Smooth muscle cell (in vitro differentiated cells): ENCODE measurements around the gene NAXD. TPM values are rescaled to one million over a fixed set of nuclear protein-coding genes. Genes with fewer than 3 reads are reported as not detected.

ENCODE experiments used
- DNase-seq: peaks from one replicate; lab custom pipeline; 2025; ENCODE audit not compliant: unreplicated experiment; lab: John Stamatoyannopoulos, UW
- H2AFZ ChIP-seq: fragments of 200-600 bp; sonication (generic); 2 replicates; pipeline ENCODE4 v1.6.0; 2016; ENCODE audit warnings: antibody characterized with exemption, low read depth, mild to moderate bottlenecking
- H3F3A ChIP-seq: fragments of 200-600 bp; sonication (generic); 2 replicates; pipeline ENCODE4 v1.6.0; 2017; ENCODE audit warnings: antibody characterized with exemption, low read depth
- H3K27ac ChIP-seq: fragments of 200-600 bp; sonication (generic); 2 replicates; pipeline ENCODE4 v1.5.1; 2016; ENCODE audit warnings: low read depth, mild to moderate bottlenecking
- H3K27me3 ChIP-seq: fragments of 200-600 bp; sonication (generic); 2 replicates; pipeline ENCODE4 v1.6.1; 2016; ENCODE audit warnings: low read depth, mild to moderate bottlenecking
- H3K36me3 ChIP-seq: fragments of 200-600 bp; sonication (generic); 2 replicates; pipeline ENCODE4 v1.5.1; 2016; ENCODE audit warnings: low read depth
- H3K4me1 ChIP-seq: fragments of 200-600 bp; sonication (generic); 2 replicates; pipeline ENCODE4 v1.5.1; 2016; ENCODE audit warnings: low read depth
- H3K4me2 ChIP-seq: fragments of 200-600 bp; sonication (generic); 2 replicates; pipeline ENCODE4 v1.6.0; 2016; ENCODE audit warnings: mild to moderate bottlenecking
- H3K4me3 ChIP-seq: fragments of 200-600 bp; sonication (generic); 2 replicates; pipeline ENCODE4 v1.5.1; 2016; ENCODE audit warnings: mild to moderate bottlenecking
- H3K79me2 ChIP-seq: fragments of 200-600 bp; sonication (generic); 2 replicates; pipeline ENCODE4 v1.6.0; 2016; ENCODE audit warnings: low read depth, mild to moderate bottlenecking
- H3K9ac ChIP-seq: fragments of 200-600 bp; sonication (generic); 2 replicates; pipeline ENCODE4 v1.6.0; 2016; ENCODE audit warnings: low read depth
- H3K9me3 ChIP-seq: fragments of 200-600 bp; sonication (generic); replicated peaks from 2 replicates; pipeline ENCODE4 v1.5.1; 2016; ENCODE audit warnings: low read depth
- H4K20me1 ChIP-seq: fragments of 200-600 bp; sonication (generic); 2 replicates; pipeline ENCODE4 v1.6.0; 2016; ENCODE audit warnings: low read depth
- WGBS: methylation state at CpG from one replicate; pipeline ENCODE4 v1.1.7; 2016; ENCODE audit warnings: low lambda C conversion rate; 5-methylcytosine and 5-hydroxymethylcytosine counted together
- polyA plus RNA-seq: library from polyadenylated mRNA; unstranded; fragments of >200 nt; fragmentation: Nextera tagmentation; extraction: Ambion mirVana; gene quantifications from 2 replicates; pipeline ENCODE4 v1.2.1, GENCODE V29; 2016
- total RNA-seq: library from RNA; depleted of rRNA; stranded (reverse); fragments of >200 nt; gene quantifications from 2 replicates; pipeline ENCODE4 v1.2.3, GENCODE V29; 2014
- TF ChIP-seq, protein P1 (sequence below): fragments of 200-600 bp; sonication (generic); IDR thresholded peaks from 2 replicates; pipeline ENCODE4 v1.5.1; 2017; ENCODE audit warnings: borderline replicate concordance, mild to moderate bottlenecking, antibody characterized with exemption; ENCODE audit not compliant: insufficient read depth, poor library complexity, severe bottlenecking

The NAXD gene
- total and polyA plus RNA-seq, 2 experiments from 2014 or later = 16.9 to 30.9 TPM

DNA sequence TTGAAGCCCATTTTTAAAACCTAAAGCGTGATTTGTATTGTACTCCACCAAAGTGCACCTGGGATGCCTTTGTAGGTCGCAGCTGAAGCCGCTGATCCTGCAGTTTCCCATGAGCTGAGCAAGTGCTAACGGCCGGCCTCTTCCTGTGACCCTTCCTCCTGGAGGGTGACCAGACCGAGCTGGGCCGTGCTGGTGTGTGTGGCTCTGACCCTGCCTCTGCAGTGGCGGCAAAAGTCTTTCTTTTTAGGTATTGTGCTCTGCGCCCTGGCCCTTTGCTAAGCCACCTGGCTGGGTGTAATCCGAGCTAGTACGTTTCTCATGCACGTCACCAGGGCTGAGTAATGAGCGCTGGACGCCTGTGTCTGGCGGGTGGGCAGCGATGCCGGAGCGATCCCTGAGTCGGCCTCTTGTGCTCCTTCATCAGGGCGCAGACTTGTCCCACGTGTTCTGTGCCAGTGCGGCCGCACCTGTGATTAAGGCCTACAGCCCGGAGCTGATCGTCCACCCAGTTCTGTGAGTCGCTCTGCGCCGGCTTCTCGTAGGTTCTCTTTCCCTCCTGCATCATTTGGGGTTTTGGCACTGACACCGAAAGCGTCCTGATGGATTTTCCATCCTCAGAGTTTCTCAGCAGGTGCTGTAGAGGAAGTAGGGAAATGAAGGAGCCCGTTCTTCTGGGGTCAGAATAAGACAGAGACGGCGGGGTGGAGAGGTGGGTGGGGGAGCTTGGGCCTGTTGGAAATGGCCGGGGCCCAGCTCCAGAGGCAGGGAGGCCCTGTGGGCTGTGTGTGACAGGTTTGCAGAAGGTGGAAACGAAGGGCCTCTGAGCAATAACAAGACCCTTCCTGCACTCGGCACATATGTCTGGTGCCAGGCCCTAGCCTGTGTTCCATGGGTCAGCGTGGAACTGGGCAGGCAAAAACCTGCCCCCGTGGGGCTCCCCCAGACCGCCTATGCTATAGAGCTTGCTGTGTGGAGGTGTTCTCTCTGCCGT lies 9.7 kb downstream of the NAXD start:
- H3K9me3 ChIP-seq = no peaks in the 10 kb centered on the region
- H3K36me3 ChIP-seq = no peaks in the 10 kb centered on the region
- TF ChIP-seq, protein P1, sequence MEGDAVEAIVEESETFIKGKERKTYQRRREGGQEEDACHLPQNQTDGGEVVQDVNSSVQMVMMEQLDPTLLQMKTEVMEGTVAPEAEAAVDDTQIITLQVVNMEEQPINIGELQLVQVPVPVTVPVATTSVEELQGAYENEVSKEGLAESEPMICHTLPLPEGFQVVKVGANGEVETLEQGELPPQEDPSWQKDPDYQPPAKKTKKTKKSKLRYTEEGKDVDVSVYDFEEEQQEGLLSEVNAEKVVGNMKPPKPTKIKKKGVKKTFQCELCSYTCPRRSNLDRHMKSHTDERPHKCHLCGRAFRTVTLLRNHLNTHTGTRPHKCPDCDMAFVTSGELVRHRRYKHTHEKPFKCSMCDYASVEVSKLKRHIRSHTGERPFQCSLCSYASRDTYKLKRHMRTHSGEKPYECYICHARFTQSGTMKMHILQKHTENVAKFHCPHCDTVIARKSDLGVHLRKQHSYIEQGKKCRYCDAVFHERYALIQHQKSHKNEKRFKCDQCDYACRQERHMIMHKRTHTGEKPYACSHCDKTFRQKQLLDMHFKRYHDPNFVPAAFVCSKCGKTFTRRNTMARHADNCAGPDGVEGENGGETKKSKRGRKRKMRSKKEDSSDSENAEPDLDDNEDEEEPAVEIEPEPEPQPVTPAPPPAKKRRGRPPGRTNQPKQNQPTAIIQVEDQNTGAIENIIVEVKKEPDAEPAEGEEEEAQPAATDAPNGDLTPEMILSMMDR = no peak
- H3K27ac ChIP-seq = peak overlapping the region; percentile 34
- peaks cover 69% of the 10 kb centered on the region for H3K79me2 ChIP-seq
- H3K4me2 ChIP-seq = no peak overlapping the region
- H3F3A ChIP-seq = peaks cover 19% of the 10 kb centered on the region
- whole genome bisulfite sequencing = 92% methylated on average over 41 of the region's 41 CpGs
- no peak overlapping the region for H2AFZ ChIP-seq
- H4K20me1 ChIP-seq = peaks cover 100% of the 10 kb centered on the region
- DNase-seq = no peak
- no peaks in the 10 kb centered on the region for H3K4me1 ChIP-seq
- H3K27me3 ChIP-seq = no peaks in the 10 kb centered on the region
- H3K4me3 ChIP-seq = no peak overlapping the region
- no peak overlapping the region for H3K9ac ChIP-seq

DNA sequence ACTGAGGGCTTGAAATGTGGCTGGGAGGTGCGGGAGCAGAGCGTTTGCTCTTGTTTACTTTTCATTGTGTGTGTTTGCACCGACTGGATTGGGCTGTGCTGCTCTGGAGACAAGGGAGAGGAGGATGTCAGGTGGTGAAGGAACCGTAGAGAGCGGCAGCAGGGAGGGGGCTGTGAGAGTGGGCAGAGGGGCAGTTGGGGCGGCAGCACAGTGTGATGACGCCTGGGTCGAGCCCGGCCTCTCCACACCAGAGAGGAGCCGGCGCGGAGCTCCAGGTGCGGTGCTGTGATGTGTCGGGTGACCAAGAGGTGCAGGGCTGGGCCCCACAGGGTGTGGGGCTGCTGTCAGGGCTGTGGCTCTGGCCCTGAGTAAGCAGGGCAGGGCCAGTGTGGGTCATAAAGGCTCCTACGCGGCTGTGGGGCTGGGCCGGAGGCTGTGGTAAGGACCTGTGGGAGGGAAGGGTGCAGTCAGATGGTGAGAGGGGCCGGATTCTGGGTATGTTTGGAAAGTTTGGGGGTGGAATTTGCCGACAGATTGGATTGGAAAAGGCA lies 10.5 kb downstream of the NAXD start:
- Histone ChIP-seq H3K9ac (no peak overlapping the region), H3K27me3 (no peaks in the 10 kb centered on the region), H3K36me3 (no peaks in the 10 kb centered on the region), H3K4me1 (no peaks in the 10 kb centered on the region), H3F3A (peaks cover 20% of the 10 kb centered on the region), H3K4me2 (no peak overlapping the region), H4K20me1 (peaks cover 100% of the 10 kb centered on the region), H3K79me2 (peaks cover 69% of the 10 kb centered on the region), H3K4me3 (no peak overlapping the region), H3K27ac (peak overlapping the region; percentile 34), H2AFZ (no peak overlapping the region), H3K9me3 (no peaks in the 10 kb centered on the region)
- WGBS = 79% methylated on average over 19 of the region's 19 CpGs
- TF ChIP-seq, protein P1 = no peak
- no peak for DNase-seq

DNA sequence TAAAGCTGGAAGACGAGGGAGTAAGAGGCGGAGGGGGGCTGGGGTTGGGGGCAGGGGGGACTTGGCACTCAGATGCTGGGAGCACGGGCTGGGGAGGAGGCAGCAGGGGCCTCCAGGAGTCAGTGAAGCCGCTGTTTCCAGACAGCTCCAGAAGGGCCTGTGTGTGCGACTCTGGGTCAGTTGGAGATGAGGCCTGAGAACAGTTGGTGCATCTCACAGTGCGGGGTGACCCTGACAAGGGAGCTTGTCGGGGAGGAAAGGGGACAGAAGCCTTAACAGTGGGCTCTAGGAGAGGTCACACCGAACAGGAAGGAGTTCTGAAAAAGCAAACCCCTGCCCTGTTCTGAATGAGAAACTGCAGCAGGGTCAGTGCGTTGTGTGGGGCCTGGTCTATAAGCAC lies 11.2 kb downstream of the NAXD start:
- Histone ChIP-seq H3K4me3 (no peak overlapping the region), H3K4me2 (no peak overlapping the region), H2AFZ (no peak overlapping the region), H3K4me1 (no peaks in the 10 kb centered on the region), H3K9ac (no peak overlapping the region), H3K36me3 (no peaks in the 10 kb centered on the region), H3K79me2 (peaks cover 69% of the 10 kb centered on the region), H3K9me3 (no peaks in the 10 kb centered on the region), H3F3A (peaks cover 20% of the 10 kb centered on the region), H3K27ac (peak overlapping the region; percentile 94), H4K20me1 (peaks cover 100% of the 10 kb centered on the region), H3K27me3 (no peaks in the 10 kb centered on the region)
- 84% methylated on average over 9 of the region's 9 CpGs for WGBS
- DNase-seq = no peak
- TF ChIP-seq, protein P1 = no peak
